SK-N-MC (cell line): ENCODE data around the gene SH3GL3.

Experiments
- EZH2 ChIP-seq: fragments of 200-600 bp; sonication (generic); IDR thresholded peaks from one replicate; pipeline ENCODE4 v1.6.1; 2017; ENCODE audit warnings: antibody characterized with exemption
- FOXP2 ChIP-seq: optimal IDR thresholded peaks from 2 replicates; pipeline ENCODE3; 2011; ENCODE audit warnings: mild to moderate bottlenecking, moderate library complexity; ENCODE audit not compliant: insufficient read depth; ENCODE audit errors: extremely low read length, control extremely low read depth
- POLR2AphosphoS5 ChIP-seq: IDR thresholded peaks from 2 replicates; pipeline ENCODE4 v1.6.1; 2012; ENCODE audit warnings: mild to moderate bottlenecking, low read depth, low read length, borderline replicate concordance

GRCh38 chr15:83655237-83655616 lies 208.1 kb downstream of the SH3GL3 start:
- no peak for TF ChIP-seq POLR2AphosphoS5
- TF ChIP-seq FOXP2, result no peak
- no peak for TF ChIP-seq EZH2
